Smooth muscle cell (in vitro differentiated cells): ENCODE measurements around the gene SCAPER. TPM values are rescaled to one million over a fixed set of nuclear protein-coding genes. Genes with fewer than 3 reads are reported as not detected.

Source experiments
- DNase-seq: peaks from one replicate; lab custom pipeline; 2025; ENCODE audit not compliant: unreplicated experiment; lab: John Stamatoyannopoulos, UW
- H2AFZ ChIP-seq: fragments of 200-600 bp; sonication (generic); 2 replicates; pipeline ENCODE4 v1.6.0; 2016; ENCODE audit warnings: antibody characterized with exemption, low read depth, mild to moderate bottlenecking
- H3F3A ChIP-seq: fragments of 200-600 bp; sonication (generic); 2 replicates; pipeline ENCODE4 v1.6.0; 2017; ENCODE audit warnings: antibody characterized with exemption, low read depth
- H3K27ac ChIP-seq: fragments of 200-600 bp; sonication (generic); 2 replicates; pipeline ENCODE4 v1.5.1; 2016; ENCODE audit warnings: low read depth, mild to moderate bottlenecking
- H3K27me3 ChIP-seq: fragments of 200-600 bp; sonication (generic); 2 replicates; pipeline ENCODE4 v1.6.1; 2016; ENCODE audit warnings: low read depth, mild to moderate bottlenecking
- H3K36me3 ChIP-seq: fragments of 200-600 bp; sonication (generic); 2 replicates; pipeline ENCODE4 v1.5.1; 2016; ENCODE audit warnings: low read depth
- H3K4me1 ChIP-seq: fragments of 200-600 bp; sonication (generic); 2 replicates; pipeline ENCODE4 v1.5.1; 2016; ENCODE audit warnings: low read depth
- H3K4me2 ChIP-seq: fragments of 200-600 bp; sonication (generic); 2 replicates; pipeline ENCODE4 v1.6.0; 2016; ENCODE audit warnings: mild to moderate bottlenecking
- H3K4me3 ChIP-seq: fragments of 200-600 bp; sonication (generic); 2 replicates; pipeline ENCODE4 v1.5.1; 2016; ENCODE audit warnings: mild to moderate bottlenecking
- H3K79me2 ChIP-seq: fragments of 200-600 bp; sonication (generic); 2 replicates; pipeline ENCODE4 v1.6.0; 2016; ENCODE audit warnings: low read depth, mild to moderate bottlenecking
- H3K9ac ChIP-seq: fragments of 200-600 bp; sonication (generic); 2 replicates; pipeline ENCODE4 v1.6.0; 2016; ENCODE audit warnings: low read depth
- H3K9me3 ChIP-seq: fragments of 200-600 bp; sonication (generic); replicated peaks from 2 replicates; pipeline ENCODE4 v1.5.1; 2016; ENCODE audit warnings: low read depth
- H4K20me1 ChIP-seq: fragments of 200-600 bp; sonication (generic); 2 replicates; pipeline ENCODE4 v1.6.0; 2016; ENCODE audit warnings: low read depth
- WGBS: methylation state at CpG from one replicate; pipeline ENCODE4 v1.1.7; 2016; ENCODE audit warnings: low lambda C conversion rate; 5-methylcytosine and 5-hydroxymethylcytosine counted together
- polyA plus RNA-seq: library from polyadenylated mRNA; unstranded; fragments of >200 nt; fragmentation: Nextera tagmentation; extraction: Ambion mirVana; gene quantifications from 2 replicates; pipeline ENCODE4 v1.2.1, GENCODE V29; 2016
- total RNA-seq: library from RNA; depleted of rRNA; stranded (reverse); fragments of >200 nt; gene quantifications from 2 replicates; pipeline ENCODE4 v1.2.3, GENCODE V29; 2014
- TF ChIP-seq, protein P1 (sequence below): fragments of 200-600 bp; sonication (generic); IDR thresholded peaks from 2 replicates; pipeline ENCODE4 v1.5.1; 2017; ENCODE audit warnings: borderline replicate concordance, mild to moderate bottlenecking, antibody characterized with exemption; ENCODE audit not compliant: insufficient read depth, poor library complexity, severe bottlenecking

SCAPER gene
- total and polyA plus RNA-seq, 2 experiments from 2014 or later: 6.6 to 34.3 TPM

DNA sequence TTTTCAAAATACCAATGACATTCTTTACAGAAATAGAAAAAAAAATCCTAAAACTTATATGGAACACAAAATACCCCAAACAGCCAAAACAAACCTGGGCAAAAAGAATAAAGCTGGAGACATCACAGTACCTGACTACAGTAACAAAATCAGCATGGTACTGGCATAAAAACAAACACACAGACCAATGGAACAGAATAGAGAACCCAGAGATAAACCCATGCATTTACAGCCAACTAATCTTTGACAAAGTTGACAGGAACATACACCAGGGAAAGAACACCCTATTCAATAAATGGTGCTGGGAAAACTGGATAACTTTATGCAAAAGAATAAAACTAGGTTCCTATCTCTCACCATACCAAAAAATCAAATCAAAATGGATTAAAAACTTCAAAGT lies 36.4 kb downstream of the SCAPER start:
- H3K79me2 ChIP-seq: no peaks in the 10 kb centered on the region
- no peak overlapping the region for H3K27ac ChIP-seq
- H3K9me3 ChIP-seq: no peaks in the 10 kb centered on the region
- no peaks in the 10 kb centered on the region for H3F3A ChIP-seq
- no peak overlapping the region for H3K4me2 ChIP-seq
- H3K4me1 ChIP-seq: no peaks in the 10 kb centered on the region
- no peak overlapping the region for H3K4me3 ChIP-seq
- no peaks in the 10 kb centered on the region for H4K20me1 ChIP-seq
- no peak overlapping the region for H2AFZ ChIP-seq
- DNase-seq: no peak
- TF ChIP-seq, protein P1, sequence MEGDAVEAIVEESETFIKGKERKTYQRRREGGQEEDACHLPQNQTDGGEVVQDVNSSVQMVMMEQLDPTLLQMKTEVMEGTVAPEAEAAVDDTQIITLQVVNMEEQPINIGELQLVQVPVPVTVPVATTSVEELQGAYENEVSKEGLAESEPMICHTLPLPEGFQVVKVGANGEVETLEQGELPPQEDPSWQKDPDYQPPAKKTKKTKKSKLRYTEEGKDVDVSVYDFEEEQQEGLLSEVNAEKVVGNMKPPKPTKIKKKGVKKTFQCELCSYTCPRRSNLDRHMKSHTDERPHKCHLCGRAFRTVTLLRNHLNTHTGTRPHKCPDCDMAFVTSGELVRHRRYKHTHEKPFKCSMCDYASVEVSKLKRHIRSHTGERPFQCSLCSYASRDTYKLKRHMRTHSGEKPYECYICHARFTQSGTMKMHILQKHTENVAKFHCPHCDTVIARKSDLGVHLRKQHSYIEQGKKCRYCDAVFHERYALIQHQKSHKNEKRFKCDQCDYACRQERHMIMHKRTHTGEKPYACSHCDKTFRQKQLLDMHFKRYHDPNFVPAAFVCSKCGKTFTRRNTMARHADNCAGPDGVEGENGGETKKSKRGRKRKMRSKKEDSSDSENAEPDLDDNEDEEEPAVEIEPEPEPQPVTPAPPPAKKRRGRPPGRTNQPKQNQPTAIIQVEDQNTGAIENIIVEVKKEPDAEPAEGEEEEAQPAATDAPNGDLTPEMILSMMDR: no peak
- no peaks in the 10 kb centered on the region for H3K27me3 ChIP-seq
- H3K9ac ChIP-seq: no peak overlapping the region
- no peaks in the 10 kb centered on the region for H3K36me3 ChIP-seq

DNA sequence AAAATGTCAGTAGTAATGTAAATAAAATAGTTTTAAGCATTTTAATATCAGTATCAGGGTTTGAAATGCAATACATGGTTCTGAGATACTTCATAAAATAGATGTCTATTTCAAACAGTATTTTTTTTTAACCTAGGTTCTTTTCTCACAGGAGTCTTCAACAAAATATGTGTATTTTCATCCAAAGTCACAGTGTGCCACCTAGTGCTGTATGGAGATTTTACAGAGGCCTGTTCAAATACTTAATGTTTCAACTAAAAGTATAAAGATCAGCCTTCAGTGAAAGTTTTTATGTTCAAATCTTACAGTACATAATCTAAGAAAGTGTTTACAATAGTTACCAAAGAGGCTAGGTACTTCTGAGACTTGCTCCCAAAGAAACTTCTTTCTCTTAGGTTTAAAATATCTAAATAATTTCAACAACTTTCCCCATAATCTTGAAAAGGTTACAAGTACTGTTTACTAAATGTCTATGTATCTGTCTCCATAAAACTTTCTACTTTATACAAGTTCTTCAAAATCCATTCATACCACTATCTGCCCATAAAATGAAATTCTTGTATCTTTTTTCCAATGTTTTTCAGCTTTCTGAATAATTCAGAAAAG lies 38.3 kb downstream of the SCAPER start:
- Histone ChIP-seq H3K4me2 (no peak overlapping the region), H3K9me3 (no peaks in the 10 kb centered on the region), H3K27me3 (no peaks in the 10 kb centered on the region)

DNA sequence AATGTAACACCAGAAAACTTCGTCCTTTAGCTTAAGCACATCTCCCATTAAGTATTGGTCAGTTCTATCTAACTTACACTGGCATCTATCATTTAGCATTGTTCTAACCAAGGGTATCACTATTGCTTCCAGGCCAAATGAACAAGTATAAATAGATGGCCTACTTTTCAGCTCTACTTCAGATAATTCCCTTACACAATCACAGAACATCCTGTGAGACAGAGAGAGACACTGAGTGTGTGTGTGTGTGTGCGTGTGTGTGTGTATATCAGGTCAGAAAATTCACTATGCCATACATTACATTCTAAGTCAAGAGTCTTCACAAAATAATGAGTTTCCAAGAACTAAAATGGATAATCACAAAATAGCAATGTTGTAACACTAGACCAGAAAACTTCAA lies 39.1 kb downstream of the SCAPER start:
- H3F3A ChIP-seq: no peaks in the 10 kb centered on the region
- 96% methylated on average over 2 of the region's 2 CpGs for WGBS
- no peak overlapping the region for H3K27ac ChIP-seq
- H3K27me3 ChIP-seq: no peaks in the 10 kb centered on the region
- H3K36me3 ChIP-seq: no peaks in the 10 kb centered on the region
- H4K20me1 ChIP-seq: no peaks in the 10 kb centered on the region
- no peak overlapping the region for H3K9ac ChIP-seq
- no peak overlapping the region for H2AFZ ChIP-seq
- no peaks in the 10 kb centered on the region for H3K79me2 ChIP-seq
- H3K9me3 ChIP-seq: no peaks in the 10 kb centered on the region
- TF ChIP-seq, protein P1: no peak
- H3K4me1 ChIP-seq: no peaks in the 10 kb centered on the region
- no peak for DNase-seq
- no peak overlapping the region for H3K4me3 ChIP-seq
- no peak overlapping the region for H3K4me2 ChIP-seq

More for the DNA sequence above, 38.3 kb downstream of the SCAPER start:
- H3K27ac ChIP-seq: no peak overlapping the region
- no peak overlapping the region for H3K9ac ChIP-seq
- no peaks in the 10 kb centered on the region for H3K4me1 ChIP-seq
- TF ChIP-seq, protein P1: peak; percentile 59
- no peaks in the 10 kb centered on the region for H4K20me1 ChIP-seq
- no peak for DNase-seq
- H3K4me3 ChIP-seq: no peak overlapping the region
- H3K36me3 ChIP-seq: no peaks in the 10 kb centered on the region
- H2AFZ ChIP-seq: no peak overlapping the region
- H3K79me2 ChIP-seq: no peaks in the 10 kb centered on the region
- H3F3A ChIP-seq: no peaks in the 10 kb centered on the region

DNA sequence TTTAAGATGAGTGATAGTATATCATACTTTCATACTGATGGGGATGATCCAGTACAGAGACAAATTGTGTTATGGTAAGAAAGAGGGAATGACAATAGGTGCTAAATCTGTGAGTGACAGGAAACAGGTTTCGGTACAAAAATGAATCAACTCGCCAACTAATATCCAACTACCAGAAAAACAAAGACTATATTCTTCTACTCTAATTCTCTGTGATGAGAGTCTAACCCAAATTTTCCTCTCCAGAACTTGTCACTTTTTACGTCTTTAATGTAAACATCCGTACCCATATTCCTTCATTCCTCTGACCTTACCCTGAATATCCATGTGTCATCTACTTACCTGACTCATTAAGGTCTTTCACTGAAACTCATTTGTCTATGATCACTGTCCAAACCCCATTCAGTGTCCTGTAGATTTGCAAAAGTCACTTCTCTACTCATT lies 39.6 kb downstream of the SCAPER start:
- Histone ChIP-seq H3K4me2 (no peak overlapping the region), H3K27me3 (no peaks in the 10 kb centered on the region), H4K20me1 (no peaks in the 10 kb centered on the region), H3F3A (no peaks in the 10 kb centered on the region), H3K79me2 (no peaks in the 10 kb centered on the region), H3K27ac (no peak overlapping the region), H3K4me1 (no peaks in the 10 kb centered on the region), H2AFZ (no peak overlapping the region), H3K4me3 (no peak overlapping the region), H3K36me3 (no peaks in the 10 kb centered on the region), H3K9me3 (no peaks in the 10 kb centered on the region), H3K9ac (no peak overlapping the region)
- DNase-seq: no peak
- TF ChIP-seq, protein P1: no peak
- 69% methylated on average over 4 of the region's 4 CpGs for WGBS
